ENCODE measurements around the gene ATXN7L2.
A peak's percentile ranks its signal among the peaks of the same experiment; 100 is the strongest.

Gene ATXN7L2

DNA sequence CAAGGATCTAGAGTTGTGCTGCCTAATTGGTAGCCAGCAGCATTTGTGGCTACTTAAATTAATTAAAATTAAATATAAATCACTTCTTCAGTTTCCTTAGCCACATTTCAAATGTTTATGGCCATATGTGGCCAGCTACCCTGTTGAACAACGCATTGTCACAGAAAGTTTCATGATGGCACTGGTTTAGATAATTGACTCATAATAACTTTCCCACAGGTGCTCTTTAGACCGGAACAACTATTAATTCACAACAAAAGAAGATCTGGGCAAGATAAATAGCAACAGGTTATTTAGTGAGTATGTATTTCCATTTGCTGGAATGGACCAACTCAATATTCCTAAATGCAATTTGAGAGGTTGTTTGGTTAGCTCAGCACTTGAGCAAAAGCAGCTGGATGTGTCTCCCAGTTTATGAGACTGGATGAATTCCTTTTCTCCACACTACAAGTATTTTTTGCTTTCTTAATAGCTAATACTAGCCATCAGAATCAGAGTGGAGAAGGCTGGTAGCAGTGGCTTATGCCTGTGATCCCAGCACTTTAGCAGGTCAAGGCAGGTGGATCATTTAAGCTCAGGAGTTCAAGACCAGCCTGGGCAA is 29.5 kb downstream of the ATXN7L2 start:
- peaks cover 27 to 43% of the 10 kb centered on the region in 2 donors for H3K27me3 Mint-ChIP-seq
- no peaks in the 10 kb centered on the region for H3K9me3 Mint-ChIP-seq
- peak in 1 of 2 donors; percentile 32 for ATAC-seq (replicated peaks)
- no peaks in the 10 kb centered on the region for H3K36me3 Mint-ChIP-seq
- no peak overlapping the region for H3K27ac Mint-ChIP-seq
- H3K4me1 Mint-ChIP-seq: peaks cover 14 to 19% of the 10 kb centered on the region in 2 donors
- no peak overlapping the region for H3K4me3 Mint-ChIP-seq
- DNase-seq: no peak

DNA sequence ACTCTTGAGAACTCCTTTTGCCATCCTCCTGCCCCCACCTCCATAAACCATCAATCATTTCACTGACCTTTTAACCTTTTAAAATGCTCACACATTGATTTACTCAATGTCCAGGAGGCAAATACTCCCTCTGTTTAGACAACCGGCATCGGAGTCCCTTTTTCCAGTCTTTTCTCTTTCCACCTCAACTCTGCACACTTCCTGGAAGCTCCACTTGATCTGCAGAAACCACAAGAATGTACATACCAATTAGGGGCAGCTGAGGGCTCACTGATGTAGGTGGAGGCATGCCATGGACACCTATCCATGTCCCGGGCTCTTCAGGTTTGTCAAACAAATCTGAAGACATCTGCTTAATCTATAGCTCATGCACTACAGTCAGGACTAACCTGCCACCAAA is 31.1 kb downstream of the ATXN7L2 start:
- Mint-ChIP-seq H3K36me3 (no peaks in the 10 kb centered on the region), H3K4me1 (peaks cover 4 to 7% of the 10 kb centered on the region in 2 donors), H3K27me3 (peaks cover 20 to 33% of the 10 kb centered on the region in 2 donors), H3K27ac (no peak overlapping the region), H3K9me3 (no peaks in the 10 kb centered on the region), H3K4me3 (no peak overlapping the region)
- DNase-seq (no peak), ATAC-seq (replicated peaks) (no peak)

DNA sequence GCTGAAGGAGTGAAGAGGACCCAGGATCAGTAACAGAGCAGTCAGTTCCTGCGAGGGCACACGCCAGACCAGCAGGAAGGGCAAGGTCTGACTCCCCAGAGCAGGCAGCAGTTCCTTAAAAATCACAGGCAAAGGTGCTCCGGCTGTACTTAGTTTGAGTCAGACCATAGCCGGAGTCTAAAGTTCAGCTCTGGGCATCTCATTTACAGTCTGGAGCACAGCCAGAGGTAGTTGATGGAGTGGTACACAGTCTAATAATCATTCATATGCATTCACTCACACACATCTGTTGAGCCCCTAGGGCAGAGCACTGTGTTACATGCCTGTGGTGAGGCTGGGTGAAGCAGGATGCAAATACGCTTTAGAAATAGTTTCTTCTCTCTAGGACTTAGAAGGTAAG is 33.2 kb downstream of the ATXN7L2 start:
- Mint-ChIP-seq H3K36me3 (no peaks in the 10 kb centered on the region), H3K27me3 (peaks cover 19 to 24% of the 10 kb centered on the region in 2 donors)

DNA sequence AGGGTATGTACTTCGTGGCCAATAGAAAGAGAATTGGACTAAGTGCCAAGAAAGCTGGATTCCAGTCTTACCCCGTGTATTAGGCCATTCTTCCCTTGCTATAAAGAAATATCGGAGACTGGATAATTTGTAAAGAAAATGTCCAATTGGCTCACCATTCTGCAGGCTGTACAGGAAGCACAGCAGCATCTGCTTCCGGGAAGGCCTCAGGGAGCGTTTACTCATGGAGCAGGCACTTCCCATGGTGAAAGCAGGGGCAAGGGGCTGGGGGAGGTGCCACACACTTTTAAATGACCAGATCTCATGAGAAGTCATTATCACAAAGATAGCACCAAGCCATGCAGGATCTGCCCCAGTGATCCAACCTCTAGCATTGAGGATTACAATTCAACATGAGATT is 33.6 kb downstream of the ATXN7L2 start:
- Mint-ChIP-seq H3K27me3 (peaks cover 23 to 24% of the 10 kb centered on the region in 2 donors), H3K9me3 (no peaks in the 10 kb centered on the region), H3K4me1 (no peaks in the 10 kb centered on the region), H3K36me3 (no peaks in the 10 kb centered on the region), H3K4me3 (no peak overlapping the region), H3K27ac (no peak overlapping the region)
- DNase-seq (no peak), ATAC-seq (replicated peaks) (no peak)

More for the DNA sequence above, 33.2 kb downstream of the ATXN7L2 start:
- DNase-seq (no peak), ATAC-seq (replicated peaks) (no peak)
- H3K4me1 Mint-ChIP-seq: no peaks in the 10 kb centered on the region
- H3K27ac Mint-ChIP-seq: no peak overlapping the region
- H3K4me3 Mint-ChIP-seq: no peak overlapping the region
- no peaks in the 10 kb centered on the region for H3K9me3 Mint-ChIP-seq

DNA sequence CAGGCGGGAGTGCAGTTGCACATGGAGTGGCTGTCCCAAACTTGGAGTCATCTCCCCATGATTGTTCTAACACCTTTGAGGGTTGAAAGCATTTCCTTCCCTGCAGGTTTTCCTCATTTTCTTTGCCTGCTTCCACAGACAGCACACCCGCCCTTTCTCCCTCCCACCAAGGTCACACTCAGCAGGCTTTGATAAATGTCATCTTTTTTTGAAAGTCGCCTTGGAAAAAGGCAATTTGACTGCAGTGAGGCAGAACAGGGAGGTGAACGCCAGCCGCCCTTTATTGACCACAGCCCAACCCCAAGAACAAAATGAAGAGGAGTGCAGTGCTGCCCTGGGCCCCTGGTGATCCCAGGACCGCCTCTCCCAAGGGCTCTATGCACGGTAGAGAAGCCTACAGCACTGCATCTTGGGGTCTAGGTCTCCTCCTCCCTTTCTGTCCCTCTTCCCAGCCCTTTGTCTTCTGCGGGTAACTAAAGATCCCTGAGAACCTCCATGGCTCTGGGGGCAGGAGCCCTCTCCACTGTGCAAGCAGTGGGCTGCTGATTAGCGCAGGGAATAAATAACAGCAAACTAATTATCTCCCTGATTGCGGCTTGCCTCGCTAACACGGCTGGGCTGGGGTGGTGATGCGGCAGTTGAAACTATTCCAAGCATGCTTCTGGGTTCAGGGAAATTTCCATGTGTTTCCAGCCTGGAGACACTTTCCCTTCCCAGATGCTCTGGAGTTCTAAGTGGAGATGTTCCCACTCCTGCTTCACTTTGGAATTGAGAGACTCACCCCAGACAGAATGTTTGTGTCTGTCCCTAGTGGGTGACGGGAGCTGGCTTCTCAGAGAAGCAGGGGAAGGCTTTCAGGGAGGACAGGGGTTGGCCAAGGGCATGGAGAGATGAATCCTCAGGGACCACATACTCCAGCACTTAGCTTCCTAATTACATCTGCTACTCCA is 37.6 kb downstream of the ATXN7L2 start:
- Mint-ChIP-seq H3K4me1 (no peaks in the 10 kb centered on the region), H3K27me3 (peaks cover 22 to 28% of the 10 kb centered on the region in 2 donors), H3K9me3 (no peaks in the 10 kb centered on the region), H3K27ac (no peak overlapping the region), H3K4me3 (no peak overlapping the region), H3K36me3 (no peaks in the 10 kb centered on the region)
- no peak for ATAC-seq (replicated peaks)
- DNase-seq: no peak

DNA sequence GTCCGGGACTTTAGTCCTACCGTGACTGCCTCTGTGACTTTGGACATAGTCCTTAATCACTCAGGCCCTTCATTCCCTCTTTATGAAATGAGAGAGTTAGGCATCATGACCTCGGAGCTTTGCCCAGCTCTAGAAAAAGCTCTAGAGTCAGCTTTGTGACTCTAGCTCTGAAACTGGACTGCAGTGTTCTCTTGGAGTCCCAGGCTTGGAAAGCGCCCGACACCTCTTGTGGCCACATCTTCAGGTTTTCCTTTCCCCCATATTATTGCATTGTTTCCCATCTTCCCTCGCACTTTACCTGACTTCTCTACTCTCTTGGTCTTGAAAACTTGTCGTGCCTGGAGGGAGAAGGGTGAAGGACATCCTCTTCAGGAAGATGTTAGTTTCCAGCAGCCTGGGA is 38.3 kb downstream of the ATXN7L2 start:
- Mint-ChIP-seq H3K36me3 (no peaks in the 10 kb centered on the region), H3K9me3 (no peaks in the 10 kb centered on the region), H3K27ac (no peak overlapping the region), H3K27me3 (peaks cover 22 to 23% of the 10 kb centered on the region in 2 donors), H3K4me1 (peaks cover under 1% of the 10 kb centered on the region in 2 donors), H3K4me3 (no peak overlapping the region)
- ATAC-seq (replicated peaks): no peak
- no peak for DNase-seq

DNA sequence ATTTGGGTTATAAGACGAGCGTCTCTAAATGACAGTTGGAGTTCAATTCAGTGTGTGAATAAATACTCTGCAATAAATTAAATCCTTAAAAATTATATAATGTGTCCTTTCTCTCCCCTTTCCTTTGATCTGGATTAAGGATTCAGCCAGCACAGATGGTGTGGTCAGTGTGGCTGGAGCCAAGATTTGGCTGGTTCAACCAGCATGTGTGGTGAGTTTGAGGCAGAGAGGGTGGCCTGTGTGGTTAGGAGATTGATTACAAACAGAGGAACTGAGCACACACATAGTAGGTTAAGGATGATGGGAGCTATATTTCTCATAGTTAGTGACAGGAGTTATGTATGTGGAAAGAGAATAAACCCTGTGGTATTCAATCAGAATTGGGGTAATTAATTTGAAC is 40.0 kb downstream of the ATXN7L2 start:
- H3K9me3 Mint-ChIP-seq: no peaks in the 10 kb centered on the region
- no peak overlapping the region for H3K27ac Mint-ChIP-seq
- H3K27me3 Mint-ChIP-seq: peaks cover 22 to 36% of the 10 kb centered on the region in 2 donors
- no peak for ATAC-seq (replicated peaks)
- H3K36me3 Mint-ChIP-seq: no peaks in the 10 kb centered on the region
- DNase-seq: no peak
- H3K4me3 Mint-ChIP-seq: no peak overlapping the region
- peaks cover 9 to 13% of the 10 kb centered on the region in 2 donors for H3K4me1 Mint-ChIP-seq

DNA sequence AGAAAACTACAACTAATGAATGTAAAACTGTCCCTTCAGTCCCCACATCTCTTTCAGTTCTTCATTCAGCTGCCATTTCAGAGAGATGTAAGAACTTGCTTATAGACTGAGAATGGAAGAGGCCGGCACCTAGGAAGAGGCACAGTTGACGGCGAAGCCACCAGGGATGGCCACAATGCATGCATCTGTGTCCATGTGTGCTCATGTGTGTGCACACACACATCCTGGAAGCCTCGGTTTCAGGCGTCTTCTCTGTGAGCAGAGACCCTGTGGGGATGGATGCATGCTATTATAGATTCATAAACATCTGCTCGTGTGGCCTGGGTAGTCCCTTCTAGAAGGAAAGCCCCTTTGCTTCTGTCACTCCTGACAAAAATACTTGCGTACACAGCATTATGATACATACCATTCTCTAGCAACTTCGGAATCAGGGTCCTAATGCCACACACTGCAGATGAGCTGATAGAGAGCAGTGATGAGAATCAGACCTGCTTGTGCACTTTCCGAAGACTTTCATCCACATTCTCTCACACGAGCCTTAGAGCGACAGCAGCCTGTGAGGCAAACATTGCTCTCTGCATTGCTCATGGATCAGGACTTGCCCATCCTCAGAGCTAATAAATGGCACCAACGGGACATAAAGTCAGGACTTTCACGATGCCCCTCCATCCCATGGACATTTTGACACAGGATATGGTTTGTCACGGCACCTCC is 43.5 kb downstream of the ATXN7L2 start:
- peak; percentile 74 to 84 for ATAC-seq (replicated peaks)
- H3K4me3 Mint-ChIP-seq: peak overlapping the region; percentile 40 to 46

DNA sequence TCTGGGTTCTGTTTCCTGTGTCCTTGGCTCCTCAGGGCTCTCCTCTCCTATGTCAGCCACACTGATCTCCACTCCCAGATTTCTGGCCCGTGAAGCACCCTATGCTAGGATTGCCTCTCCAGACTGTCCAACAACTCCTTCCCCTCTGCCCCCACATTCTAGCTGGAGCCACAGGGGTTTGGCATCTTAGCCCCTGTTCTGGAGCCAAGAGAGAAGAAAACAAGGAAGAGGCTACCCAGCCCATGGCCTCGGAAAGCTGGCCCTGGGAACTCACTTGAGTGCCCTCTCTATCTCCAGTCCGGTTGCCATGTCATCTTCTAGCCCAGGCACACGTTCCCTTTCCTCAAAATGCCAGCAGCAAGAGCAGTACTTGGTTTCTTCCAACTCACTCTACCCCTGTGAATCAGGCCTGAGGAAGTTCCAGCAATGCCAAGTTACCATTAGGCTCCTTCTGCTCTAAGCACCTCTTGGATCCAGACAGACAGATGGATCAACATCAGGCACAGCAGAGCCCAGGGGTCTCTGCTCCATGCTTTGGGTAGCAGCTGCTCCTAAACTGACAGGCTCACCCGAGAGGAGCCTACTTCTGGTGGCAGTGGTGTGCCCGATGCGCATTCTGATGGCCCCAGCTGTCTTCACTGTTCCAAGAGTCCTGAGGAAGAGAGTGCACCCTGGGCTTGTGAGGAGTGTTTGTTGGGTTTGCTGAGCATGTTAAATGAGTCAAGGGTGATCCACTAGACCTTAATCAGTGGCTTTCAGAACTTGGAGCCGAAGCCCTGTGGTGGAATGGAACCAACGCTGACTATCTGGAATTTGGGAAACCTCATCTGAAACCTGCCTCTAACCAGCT is 44.4 kb downstream of the ATXN7L2 start:
- H3K27ac Mint-ChIP-seq: peak overlapping the region; percentile 48
- no peaks in the 10 kb centered on the region for H3K36me3 Mint-ChIP-seq
- no peak for DNase-seq
- ATAC-seq (replicated peaks): no peak
- no peaks in the 10 kb centered on the region for H3K9me3 Mint-ChIP-seq
- H3K4me3 Mint-ChIP-seq: no peak overlapping the region
- peaks cover 16 to 24% of the 10 kb centered on the region in 2 donors for H3K4me1 Mint-ChIP-seq
- peaks cover 1 to 16% of the 10 kb centered on the region in 2 donors for H3K27me3 Mint-ChIP-seq

More for the DNA sequence above, 43.5 kb downstream of the ATXN7L2 start:
- Mint-ChIP-seq H3K27me3 (peaks cover 6 to 24% of the 10 kb centered on the region in 2 donors), H3K36me3 (no peaks in the 10 kb centered on the region), H3K9me3 (no peaks in the 10 kb centered on the region), H3K27ac (peak overlapping the region; percentile 48), H3K4me1 (peaks cover 10 to 17% of the 10 kb centered on the region in 2 donors)
- DNase-seq: no peak

DNA sequence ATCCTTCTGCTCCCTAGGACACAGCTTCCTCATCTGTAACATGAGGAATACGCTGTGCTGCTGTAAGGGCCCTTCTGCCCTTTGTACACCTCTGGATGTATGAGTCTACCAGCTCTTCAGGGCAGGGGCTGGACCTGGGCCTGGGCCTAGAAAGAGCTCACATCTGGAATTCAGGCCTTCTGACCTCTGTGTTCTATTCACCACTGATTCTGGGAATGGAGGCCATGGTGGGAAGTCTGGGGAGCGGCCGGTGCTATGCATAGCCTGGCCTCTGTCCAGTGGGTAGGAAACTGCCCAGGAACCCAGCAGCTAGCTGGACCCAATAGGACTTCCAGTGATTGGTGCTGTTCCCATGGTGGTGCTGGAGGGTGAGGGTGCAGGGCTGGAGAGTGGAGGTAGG is 45.0 kb downstream of the ATXN7L2 start:
- ATAC-seq (replicated peaks) (no peak), DNase-seq (no peak)
- no peaks in the 10 kb centered on the region for H3K36me3 Mint-ChIP-seq
- peak overlapping the region; percentile 84 for H3K27ac Mint-ChIP-seq
- H3K4me1 Mint-ChIP-seq: peaks cover 18 to 24% of the 10 kb centered on the region in 2 donors
- no peaks in the 10 kb centered on the region for H3K9me3 Mint-ChIP-seq
- peaks cover 0 to 16% of the 10 kb centered on the region in 2 donors for H3K27me3 Mint-ChIP-seq
- no peak overlapping the region for H3K4me3 Mint-ChIP-seq

DNA sequence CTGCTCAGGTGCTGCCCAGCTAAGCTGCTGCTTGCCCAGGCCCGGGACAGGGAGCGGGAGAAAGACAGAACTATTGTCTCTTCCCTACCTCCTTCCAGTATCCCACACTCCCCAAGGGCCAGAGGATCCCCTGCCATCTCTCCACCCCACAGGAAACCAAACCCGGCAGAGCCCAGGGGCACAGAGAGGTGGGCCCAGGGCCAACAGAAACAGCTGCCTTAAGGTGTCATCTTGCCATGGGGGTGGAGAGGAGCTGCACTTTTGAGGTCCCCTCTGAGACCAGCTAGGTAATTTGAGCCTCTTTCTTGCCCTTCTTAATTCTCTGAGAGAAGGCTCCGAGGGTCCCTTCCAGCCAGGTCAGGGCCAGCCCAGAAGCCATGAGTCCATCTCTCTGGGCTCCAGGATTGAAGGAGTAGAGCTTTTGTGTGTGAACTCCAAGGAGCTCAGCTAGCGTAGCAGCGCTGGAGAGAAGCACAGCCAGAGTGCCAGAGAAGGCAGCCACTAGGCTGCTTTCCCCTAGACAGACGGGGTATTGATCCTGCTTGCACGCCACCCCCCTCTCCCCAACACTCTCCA is 46.3 kb downstream of the ATXN7L2 start:
- H3K36me3 Mint-ChIP-seq: no peaks in the 10 kb centered on the region
- no peak for ATAC-seq (replicated peaks)
- peaks cover 0 to 16% of the 10 kb centered on the region in 2 donors for H3K27me3 Mint-ChIP-seq

DNA sequence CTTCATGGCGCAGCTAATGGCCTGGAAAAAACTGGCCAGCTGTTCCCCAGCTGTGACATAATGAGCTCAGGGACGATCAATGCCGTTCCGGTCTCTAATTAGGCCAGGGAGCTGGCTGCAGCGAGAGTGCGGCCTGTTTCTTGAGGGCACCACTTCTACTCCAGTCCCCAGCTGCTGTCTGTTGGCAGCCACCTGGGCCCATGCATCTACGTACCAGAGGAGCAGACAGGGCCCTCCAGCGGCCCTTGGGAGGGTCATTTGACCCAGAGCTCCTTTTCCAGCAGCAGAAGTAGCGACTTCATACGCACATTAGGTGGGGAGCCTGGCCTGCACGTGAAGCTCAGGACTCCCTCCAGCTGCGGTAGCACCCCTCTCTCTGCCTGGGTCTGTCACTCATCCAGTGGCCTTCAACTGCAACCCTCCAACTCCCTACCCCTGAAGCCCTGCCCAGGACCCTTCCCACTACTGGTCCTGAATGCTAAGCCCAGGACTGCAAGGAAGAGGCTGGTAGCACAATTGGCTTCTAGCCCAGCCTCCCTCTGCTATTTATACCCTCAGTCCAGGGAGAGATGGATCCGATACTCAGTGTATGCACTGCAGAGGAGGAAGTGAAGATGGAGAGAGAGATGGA is 46.9 kb downstream of the ATXN7L2 start:
- ATAC-seq (replicated peaks) (no peak), DNase-seq (no peak)
- H3K27ac Mint-ChIP-seq: no peak overlapping the region
- H3K4me1 Mint-ChIP-seq: peaks cover 18 to 24% of the 10 kb centered on the region in 2 donors
- H3K4me3 Mint-ChIP-seq: no peak overlapping the region
- no peaks in the 10 kb centered on the region for H3K9me3 Mint-ChIP-seq
- H3K36me3 Mint-ChIP-seq: no peaks in the 10 kb centered on the region
- peaks cover 0 to 16% of the 10 kb centered on the region in 2 donors for H3K27me3 Mint-ChIP-seq

More for the DNA sequence above, 46.3 kb downstream of the ATXN7L2 start:
- H3K4me1 Mint-ChIP-seq: peaks cover 18 to 24% of the 10 kb centered on the region in 2 donors
- no peak for DNase-seq
- H3K4me3 Mint-ChIP-seq: no peak overlapping the region
- H3K27ac Mint-ChIP-seq: no peak overlapping the region
- H3K9me3 Mint-ChIP-seq: no peaks in the 10 kb centered on the region

DNA sequence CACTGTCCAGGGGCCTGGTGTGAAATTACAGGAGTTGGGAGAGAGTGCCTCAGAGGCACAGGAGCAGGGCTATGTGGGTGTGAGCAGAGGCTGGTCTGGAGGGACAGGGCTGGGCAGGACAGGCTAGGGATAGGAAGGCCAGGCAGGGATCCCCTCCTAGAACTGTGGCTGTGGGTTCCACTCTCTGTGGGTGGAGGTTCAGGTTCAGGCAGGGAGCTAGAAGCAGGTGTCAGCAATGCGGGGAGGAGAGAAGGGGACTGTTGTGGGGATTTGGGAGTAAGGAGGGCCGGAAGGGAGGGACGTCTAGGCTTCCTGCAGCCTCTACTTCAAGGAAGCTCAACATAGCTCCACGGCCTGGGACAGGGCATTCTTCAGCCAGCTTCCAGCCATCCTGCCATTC is 47.7 kb downstream of the ATXN7L2 start:
- ATAC-seq (replicated peaks) (no peak), DNase-seq (no peak)
- no peak overlapping the region for H3K27ac Mint-ChIP-seq
- no peak overlapping the region for H3K4me3 Mint-ChIP-seq
- H3K27me3 Mint-ChIP-seq: peaks cover 0 to 16% of the 10 kb centered on the region in 2 donors
- no peaks in the 10 kb centered on the region for H3K9me3 Mint-ChIP-seq
- no peaks in the 10 kb centered on the region for H3K36me3 Mint-ChIP-seq
- peaks cover 18 to 24% of the 10 kb centered on the region in 2 donors for H3K4me1 Mint-ChIP-seq

Measured in stimulated activated naive B cell treated with anti-CD40 and anti-IgM and Interleukin-4, amounts not matched to agents 10 μg/mL and 1 μg/mL and 100 μg/mL, for 72 hours (primary cell).